Duodenal mucosa (tissue), 2 donors: ENCODE results near the gene COL23A1.

Experiments
- H3K27ac ChIP-seq: one replicate; pipeline ENCODE4 v1.7.0; 2013; ENCODE audit warnings: low read depth, low read length
- H3K27me3 ChIP-seq, 2 donors: one replicate each; pipeline ENCODE4 v1.7.0; 2013; ENCODE audit warnings: low read length in 2 of 2, control low read depth in 1 of 2; ENCODE audit not compliant: insufficient read depth in 2 of 2, control insufficient read depth in 1 of 2
- H3K36me3 ChIP-seq, 2 donors: one replicate each; pipeline ENCODE4 v1.7.0; 2013; ENCODE audit warnings: low read length in 2 of 2, control low read depth in 1 of 2; ENCODE audit not compliant: insufficient read depth in 2 of 2, control insufficient read depth in 1 of 2
- H3K4me1 ChIP-seq, 2 donors: one replicate each; pipeline ENCODE4 v1.7.0; 2013; ENCODE audit warnings: low read length in 2 of 2, control low read depth in 1 of 2; ENCODE audit not compliant: insufficient read depth in 2 of 2, control insufficient read depth in 1 of 2
- H3K4me3 ChIP-seq, 2 donors: one replicate each; pipeline ENCODE4 v1.7.0; 2013; ENCODE audit warnings: low read length in 2 of 2, low read depth in 1 of 2
- H3K9ac ChIP-seq, 2 donors: one replicate each; pipeline ENCODE4 v1.7.0; 2013; ENCODE audit warnings: low read length in 2 of 2, low read depth in 1 of 2
- H3K9me3 ChIP-seq, 2 donors: one replicate each; pipeline ENCODE4 v1.7.0; 2013; ENCODE audit warnings: low read length in 2 of 2, control low read depth in 1 of 2; ENCODE audit not compliant: control insufficient read depth in 1 of 2

Gene COL23A1

DNA sequence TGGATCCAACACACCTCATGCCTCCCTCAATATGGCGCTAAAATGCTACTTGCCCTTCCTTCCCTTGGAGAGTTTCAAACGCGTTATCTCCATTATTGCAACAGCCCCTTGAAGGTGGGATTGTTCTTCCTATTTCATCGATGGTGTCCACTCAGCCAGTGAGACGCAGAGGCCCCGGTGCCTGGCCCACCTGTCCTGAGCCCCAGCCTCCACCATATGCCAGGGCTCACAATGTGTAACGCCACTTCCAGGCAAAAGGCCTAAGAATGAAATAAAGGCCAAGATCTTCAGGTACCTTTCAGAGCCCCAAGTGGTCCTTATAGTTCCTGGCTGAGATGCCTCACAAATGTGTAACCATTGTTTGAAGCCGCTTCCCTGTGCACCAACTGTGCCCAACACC, 186.8 kb downstream of the COL23A1 start:
- H3K4me3 ChIP-seq, result no peak overlapping the region
- no peaks in the 10 kb centered on the region for H3K4me1 ChIP-seq
- H3K27me3 ChIP-seq, result no peaks in the 10 kb centered on the region
- H3K36me3 ChIP-seq, result no peaks in the 10 kb centered on the region
- no peak overlapping the region for H3K27ac ChIP-seq
- no peak overlapping the region for H3K9ac ChIP-seq
- H3K9me3 ChIP-seq, result no peaks in the 10 kb centered on the region

DNA sequence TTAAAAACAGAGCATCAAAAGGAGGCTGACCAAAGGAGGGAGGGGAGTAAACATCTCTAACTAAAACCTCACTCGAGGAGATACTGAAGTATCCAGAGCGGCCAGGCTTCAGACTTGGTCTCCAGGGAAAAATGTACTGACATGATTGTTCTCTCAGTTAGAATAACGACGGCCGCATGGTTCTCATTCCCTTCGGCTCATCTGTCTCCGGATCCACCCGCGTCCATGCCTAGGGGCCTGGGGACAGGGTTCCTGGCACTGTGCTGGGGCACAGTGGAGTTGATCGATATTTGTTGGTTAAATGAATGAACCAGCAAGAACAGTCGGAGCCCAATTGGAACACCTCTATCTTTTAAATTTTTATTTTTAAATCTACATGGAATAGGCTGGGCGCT, 190.5 kb downstream of the COL23A1 start:
- Histone ChIP-seq H3K36me3 (no peaks in the 10 kb centered on the region), H3K27me3 (no peaks in the 10 kb centered on the region), H3K9me3 (no peaks in the 10 kb centered on the region), H3K9ac (no peak overlapping the region), H3K4me3 (no peak overlapping the region), H3K4me1 (no peaks in the 10 kb centered on the region), H3K27ac (no peak overlapping the region)

DNA sequence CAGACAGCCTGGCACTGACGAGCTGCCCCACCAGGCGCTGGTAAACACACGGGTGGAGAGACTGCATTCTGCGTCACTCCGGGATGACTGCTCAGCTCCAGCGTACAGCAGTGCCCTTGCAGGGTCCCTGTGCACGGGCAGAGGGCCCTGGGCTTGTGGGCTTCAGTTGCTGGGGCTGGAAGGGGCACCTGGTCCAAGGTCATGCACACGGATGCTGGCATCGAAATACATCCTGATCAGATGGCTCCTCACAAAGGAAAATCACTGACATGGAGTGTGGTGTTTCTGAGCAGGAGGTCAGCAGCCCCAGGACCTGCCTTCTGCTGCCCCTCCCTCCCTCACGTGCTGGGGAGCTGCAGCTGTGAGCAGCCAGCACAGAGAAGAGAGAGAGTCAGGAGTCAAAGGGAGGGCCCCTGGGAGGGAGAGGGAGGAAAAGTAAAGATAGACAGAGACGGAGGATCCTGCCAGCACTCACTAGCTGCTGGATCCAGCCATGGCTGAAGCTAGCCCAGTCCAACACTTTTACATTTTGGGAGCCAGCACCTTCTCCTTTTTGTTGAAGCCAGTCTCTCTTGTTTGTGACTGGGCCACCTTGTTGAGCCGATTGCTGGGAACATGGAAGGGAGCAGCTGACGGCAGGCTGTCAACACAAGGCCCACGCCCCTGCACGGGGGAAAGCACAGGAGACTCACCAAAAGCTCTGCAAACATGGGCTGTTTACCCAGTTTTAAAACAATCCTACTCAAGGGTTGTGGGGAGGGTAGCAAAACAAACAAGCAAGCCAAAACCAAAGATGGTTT, 191.1 kb downstream of the COL23A1 start:
- Histone ChIP-seq H3K27ac (no peak overlapping the region), H3K4me1 (no peaks in the 10 kb centered on the region), H3K36me3 (no peaks in the 10 kb centered on the region), H3K4me3 (no peak overlapping the region), H3K9ac (no peak overlapping the region), H3K27me3 (no peaks in the 10 kb centered on the region), H3K9me3 (no peaks in the 10 kb centered on the region)

DNA sequence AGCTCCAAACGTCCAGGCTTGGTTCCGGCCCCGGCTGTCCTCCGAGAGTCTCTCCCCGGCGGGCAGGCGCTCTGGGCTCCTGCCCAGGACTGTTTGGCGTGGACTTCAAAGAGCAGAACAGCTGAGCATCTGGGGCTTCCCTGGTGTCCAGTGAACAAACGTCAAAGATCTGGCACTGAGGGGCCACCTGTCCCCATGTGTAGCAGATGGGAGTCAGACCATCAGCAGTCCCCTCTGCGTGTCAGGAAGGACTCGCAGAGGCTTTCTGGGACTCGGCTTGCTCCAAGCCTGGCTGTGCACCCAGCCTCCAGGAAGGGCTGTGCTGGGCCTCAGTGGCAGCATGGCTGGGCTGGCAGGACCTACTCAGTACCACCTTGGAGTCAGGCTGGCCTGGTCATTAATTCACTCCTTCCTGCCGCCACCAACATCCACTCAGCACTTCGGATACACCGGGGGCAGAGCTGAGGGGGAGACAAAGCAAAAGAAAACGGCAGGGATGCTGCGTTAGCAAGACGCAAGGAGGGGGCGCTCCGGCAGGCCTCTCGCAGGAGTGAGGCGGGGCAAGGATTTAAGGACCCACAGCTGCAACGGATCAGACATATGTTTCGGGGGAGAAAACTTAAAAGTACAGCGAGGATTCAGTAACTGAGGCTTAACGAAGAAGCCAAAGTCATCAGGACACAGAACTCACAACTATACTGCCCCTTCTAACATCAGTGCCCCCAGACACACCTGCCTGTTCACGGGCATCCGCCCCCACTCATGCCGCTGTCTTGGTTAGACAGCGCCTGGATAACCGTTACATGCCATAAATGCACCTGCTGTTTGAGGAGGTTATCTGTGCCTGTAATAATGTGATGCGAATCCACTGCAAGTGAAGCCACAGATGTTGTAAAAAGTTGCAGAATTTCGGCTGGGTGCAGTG, 193.1 kb downstream of the COL23A1 start:
- Histone ChIP-seq H3K4me1 (no peaks in the 10 kb centered on the region), H3K27me3 (no peaks in the 10 kb centered on the region), H3K4me3 (no peak overlapping the region), H3K27ac (no peak overlapping the region), H3K9ac (no peak overlapping the region), H3K9me3 (no peaks in the 10 kb centered on the region), H3K36me3 (no peaks in the 10 kb centered on the region)

DNA sequence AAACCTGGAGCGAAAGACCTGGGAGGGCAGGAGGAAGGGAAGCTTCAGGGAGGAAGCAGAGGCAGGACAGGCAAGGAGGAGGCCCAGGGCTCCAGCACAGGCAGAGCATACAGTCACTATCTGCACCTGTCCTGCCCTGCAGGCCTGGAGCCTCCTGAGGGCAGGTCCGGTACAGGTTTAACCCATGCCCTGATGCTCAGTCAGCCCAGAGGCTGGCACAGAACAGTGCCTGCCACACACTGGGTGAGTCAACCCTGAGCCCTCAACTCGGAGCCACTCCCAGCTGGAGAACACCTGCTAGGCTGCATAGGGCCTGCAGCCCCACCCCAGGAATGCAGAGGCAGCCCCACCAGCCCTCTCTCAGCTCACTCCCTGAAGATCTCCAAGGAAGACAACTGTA, 196.1 kb downstream of the COL23A1 start:
- no peaks in the 10 kb centered on the region for H3K27me3 ChIP-seq
- H3K4me1 ChIP-seq, result no peaks in the 10 kb centered on the region
- H3K27ac ChIP-seq, result no peak overlapping the region
- H3K9me3 ChIP-seq, result no peaks in the 10 kb centered on the region
- H3K4me3 ChIP-seq, result no peak overlapping the region
- H3K9ac ChIP-seq, result no peak overlapping the region
- H3K36me3 ChIP-seq, result no peaks in the 10 kb centered on the region

DNA sequence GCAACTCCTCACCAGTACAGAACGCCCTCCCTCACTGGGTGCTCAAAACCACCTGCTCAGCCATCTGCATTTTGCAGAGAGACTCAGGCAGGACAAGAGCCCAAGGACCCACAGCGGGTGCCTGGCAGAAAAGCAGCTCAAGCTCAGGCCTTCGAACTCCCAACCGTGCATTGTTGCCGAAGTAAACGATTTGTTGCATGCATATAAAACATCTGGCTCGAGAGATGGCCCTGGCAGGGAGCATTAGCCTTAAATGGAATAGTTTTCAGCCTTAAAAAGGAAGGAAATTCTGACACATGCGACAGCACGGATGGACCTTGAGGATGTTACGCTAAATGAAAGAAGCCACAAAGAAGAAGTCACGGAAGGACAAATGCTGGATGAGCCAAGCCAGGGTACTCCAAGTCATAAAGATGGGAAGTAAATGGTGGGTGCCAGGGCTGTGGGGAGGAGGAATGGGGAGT, 197.2 kb downstream of the COL23A1 start:
- no peaks in the 10 kb centered on the region for H3K4me1 ChIP-seq
- no peaks in the 10 kb centered on the region for H3K36me3 ChIP-seq
- no peaks in the 10 kb centered on the region for H3K27me3 ChIP-seq
- no peak overlapping the region for H3K9ac ChIP-seq
- no peaks in the 10 kb centered on the region for H3K9me3 ChIP-seq
- H3K27ac ChIP-seq, result no peak overlapping the region
- no peak overlapping the region for H3K4me3 ChIP-seq

DNA sequence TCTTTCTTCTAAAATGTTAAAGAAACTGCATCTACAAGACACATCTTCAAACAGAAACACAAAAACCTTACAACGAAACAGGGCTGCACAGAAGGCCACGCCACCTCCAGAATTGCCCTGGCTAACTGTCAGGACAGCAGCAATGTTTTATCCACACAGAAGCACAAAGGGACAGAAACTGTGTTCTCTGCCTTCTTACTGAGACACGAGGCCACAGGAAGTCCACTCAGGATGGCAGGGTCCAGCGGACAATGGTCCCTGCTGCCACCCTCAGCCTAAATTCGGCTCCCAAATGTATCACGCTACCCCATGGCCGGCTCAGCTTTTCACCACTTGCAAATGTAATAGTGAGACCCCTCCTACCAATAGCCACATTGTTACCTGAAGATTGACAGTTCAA, 197.8 kb downstream of the COL23A1 start:
- Histone ChIP-seq H3K9me3 (no peaks in the 10 kb centered on the region), H3K4me3 (no peak overlapping the region), H3K9ac (no peak overlapping the region), H3K27ac (no peak overlapping the region), H3K4me1 (no peaks in the 10 kb centered on the region), H3K36me3 (no peaks in the 10 kb centered on the region), H3K27me3 (no peaks in the 10 kb centered on the region)

DNA sequence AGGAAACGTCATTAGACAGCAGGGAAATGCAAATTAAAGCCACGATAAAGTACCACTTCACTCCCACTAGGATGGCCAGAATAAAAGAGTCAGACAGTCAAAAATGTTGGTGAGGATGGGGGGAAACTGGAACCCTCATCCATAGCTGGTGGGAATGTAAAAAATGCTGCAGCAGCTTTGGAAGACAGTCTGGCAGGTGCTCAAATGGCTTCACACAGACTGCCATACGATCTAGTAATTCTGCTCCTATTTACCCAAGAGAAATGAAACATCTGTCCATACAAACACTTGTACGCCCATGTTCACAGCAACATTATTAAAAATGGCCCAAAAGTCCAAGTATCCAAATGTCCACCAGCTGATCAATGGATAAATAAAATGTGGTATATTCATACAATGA, 198.7 kb downstream of the COL23A1 start:
- H3K27ac ChIP-seq, result no peak overlapping the region
- no peaks in the 10 kb centered on the region for H3K36me3 ChIP-seq
- H3K4me1 ChIP-seq, result no peaks in the 10 kb centered on the region
- no peaks in the 10 kb centered on the region for H3K27me3 ChIP-seq
- no peaks in the 10 kb centered on the region for H3K9me3 ChIP-seq
- H3K4me3 ChIP-seq, result no peak overlapping the region
- H3K9ac ChIP-seq, result no peak overlapping the region

DNA sequence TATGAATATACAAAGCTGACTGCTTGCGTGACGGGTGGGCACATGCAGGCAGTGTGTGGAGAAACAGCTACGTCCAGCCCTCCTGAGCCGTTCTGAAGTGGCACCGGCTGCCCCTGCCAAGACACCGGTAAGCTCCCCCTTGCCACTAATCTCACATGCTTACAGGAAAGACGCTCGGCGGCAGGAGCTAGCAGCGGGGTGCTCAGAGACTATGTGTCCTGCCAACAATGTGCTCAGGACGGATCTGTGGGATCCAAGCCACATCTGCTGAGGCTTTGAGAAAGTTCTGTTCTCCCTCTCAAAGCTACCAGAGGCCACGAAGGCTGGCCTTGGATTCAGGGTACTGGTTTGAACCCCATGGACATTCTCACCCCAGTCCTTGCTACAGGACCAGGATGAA, 200.4 kb downstream of the COL23A1 start:
- Histone ChIP-seq H3K27me3 (no peaks in the 10 kb centered on the region), H3K36me3 (no peaks in the 10 kb centered on the region), H3K9me3 (no peaks in the 10 kb centered on the region), H3K4me1 (no peaks in the 10 kb centered on the region), H3K4me3 (no peak overlapping the region), H3K27ac (no peak overlapping the region), H3K9ac (no peak overlapping the region)

DNA sequence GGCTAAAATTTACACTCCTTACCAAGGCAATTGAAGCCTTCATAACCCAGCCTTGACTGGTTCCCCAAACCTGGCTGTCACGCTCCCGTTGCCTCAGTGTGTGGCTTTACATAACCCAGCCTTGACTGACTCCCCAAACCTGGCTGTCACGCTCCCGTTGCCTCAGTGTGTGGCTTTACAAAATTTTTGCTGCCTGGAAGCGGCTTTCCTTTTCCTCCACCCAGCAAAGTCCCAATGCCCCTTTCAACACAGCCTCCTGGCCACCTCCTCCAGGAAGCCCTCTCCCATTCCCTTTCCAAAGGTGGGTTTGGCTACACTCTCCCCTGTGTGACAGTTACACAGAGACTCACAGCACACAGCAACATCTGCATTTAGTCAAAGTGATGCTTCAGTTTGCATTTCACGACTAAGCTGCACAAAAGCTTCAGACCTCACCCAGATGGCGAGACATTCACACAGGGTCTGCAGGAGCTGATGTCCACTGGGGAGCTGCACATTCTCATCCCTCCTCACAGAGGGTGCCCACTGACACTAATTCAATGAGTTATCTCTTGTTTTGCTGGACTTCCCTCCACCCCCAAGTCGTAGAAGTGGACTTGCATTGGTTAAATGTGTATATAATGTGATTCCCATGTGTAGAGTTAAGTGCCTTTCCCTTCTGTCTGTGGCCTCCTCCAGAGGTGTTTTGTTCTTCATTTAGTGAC, 201.0 kb downstream of the COL23A1 start:
- Histone ChIP-seq H3K9ac (no peak overlapping the region), H3K27ac (no peak overlapping the region), H3K4me1 (no peaks in the 10 kb centered on the region), H3K27me3 (no peaks in the 10 kb centered on the region), H3K4me3 (no peak overlapping the region), H3K36me3 (no peaks in the 10 kb centered on the region), H3K9me3 (no peaks in the 10 kb centered on the region)
